Measurements from ENCODE around the gene SLC6A1.

GRCh38 chr3:11021611-11022011 lies 29.1 kb downstream of the SLC6A1 start:
- TF ChIP-seq CTCF (IDR thresholded peaks at IDR 0.05; ENCODE audit: insufficient read depth, low read length) (no peak), GABPA (IDR thresholded peaks at IDR 0.05; ENCODE audit: low read depth) (no peak), POLR2AphosphoS5 (IDR thresholded peaks at IDR 0.05; ENCODE audit: low read depth) (no peak)
- TF ChIP-seq, protein P1, sequence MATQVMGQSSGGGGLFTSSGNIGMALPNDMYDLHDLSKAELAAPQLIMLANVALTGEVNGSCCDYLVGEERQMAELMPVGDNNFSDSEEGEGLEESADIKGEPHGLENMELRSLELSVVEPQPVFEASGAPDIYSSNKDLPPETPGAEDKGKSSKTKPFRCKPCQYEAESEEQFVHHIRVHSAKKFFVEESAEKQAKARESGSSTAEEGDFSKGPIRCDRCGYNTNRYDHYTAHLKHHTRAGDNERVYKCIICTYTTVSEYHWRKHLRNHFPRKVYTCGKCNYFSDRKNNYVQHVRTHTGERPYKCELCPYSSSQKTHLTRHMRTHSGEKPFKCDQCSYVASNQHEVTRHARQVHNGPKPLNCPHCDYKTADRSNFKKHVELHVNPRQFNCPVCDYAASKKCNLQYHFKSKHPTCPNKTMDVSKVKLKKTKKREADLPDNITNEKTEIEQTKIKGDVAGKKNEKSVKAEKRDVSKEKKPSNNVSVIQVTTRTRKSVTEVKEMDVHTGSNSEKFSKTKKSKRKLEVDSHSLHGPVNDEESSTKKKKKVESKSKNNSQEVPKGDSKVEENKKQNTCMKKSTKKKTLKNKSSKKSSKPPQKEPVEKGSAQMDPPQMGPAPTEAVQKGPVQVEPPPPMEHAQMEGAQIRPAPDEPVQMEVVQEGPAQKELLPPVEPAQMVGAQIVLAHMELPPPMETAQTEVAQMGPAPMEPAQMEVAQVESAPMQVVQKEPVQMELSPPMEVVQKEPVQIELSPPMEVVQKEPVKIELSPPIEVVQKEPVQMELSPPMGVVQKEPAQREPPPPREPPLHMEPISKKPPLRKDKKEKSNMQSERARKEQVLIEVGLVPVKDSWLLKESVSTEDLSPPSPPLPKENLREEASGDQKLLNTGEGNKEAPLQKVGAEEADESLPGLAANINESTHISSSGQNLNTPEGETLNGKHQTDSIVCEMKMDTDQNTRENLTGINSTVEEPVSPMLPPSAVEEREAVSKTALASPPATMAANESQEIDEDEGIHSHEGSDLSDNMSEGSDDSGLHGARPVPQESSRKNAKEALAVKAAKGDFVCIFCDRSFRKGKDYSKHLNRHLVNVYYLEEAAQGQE (IDR thresholded peaks at IDR 0.05; ENCODE audit: insufficient replicate concordance, low read depth), result no peak

All from HL-60 (cell line).